ENCODE results near the gene SLC6A18. TPM values are rescaled to one million over a fixed set of nuclear protein-coding genes. Genes with fewer than 3 reads are reported as not detected.
"Not testable (repeated sequence)": the region's sequence is repeated elsewhere in the genome, so short reads cannot be mapped to it uniquely, and the experiment has no call there.

SLC6A18 gene
- total RNA-seq, 1 donor from 2014 or later: not detected

DNA sequence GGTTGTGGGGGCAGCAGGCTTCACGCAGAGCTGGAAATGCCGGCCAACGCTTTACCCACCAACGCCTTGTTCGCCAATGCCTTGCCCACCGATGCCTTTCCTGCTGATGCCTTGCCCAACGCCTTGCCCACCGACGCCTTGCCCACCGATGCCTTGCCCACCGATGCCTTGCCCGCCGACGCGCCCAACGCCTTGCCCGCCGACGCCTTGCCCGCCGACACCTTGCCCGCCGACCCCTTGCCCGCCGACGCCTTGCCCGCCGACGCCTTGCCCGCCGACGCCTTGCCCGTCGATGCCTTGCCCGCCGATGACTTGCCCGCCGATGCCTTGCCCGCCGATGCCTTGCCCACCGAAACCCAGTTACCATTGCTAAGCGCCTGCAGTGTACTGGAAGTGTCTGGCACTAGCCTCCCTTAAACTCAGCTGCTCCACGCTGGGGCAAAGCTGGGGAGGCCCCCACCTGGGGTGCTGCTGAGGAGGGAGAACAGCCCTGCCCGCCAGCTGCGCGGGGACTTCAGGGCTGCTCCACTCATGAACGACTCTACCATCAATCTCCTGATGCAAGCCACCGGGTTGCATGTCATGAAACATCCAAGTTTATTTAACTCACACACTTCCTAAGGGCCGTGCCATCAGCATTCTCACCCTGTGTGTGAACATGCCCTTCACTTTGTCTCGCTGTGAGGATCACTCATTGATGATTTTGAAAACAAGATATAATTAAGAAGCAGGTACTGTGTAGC lies 1.8 kb downstream of the SLC6A18 start:
- intact Hi-C loops (cut with DNase I): no loop called here

DNA sequence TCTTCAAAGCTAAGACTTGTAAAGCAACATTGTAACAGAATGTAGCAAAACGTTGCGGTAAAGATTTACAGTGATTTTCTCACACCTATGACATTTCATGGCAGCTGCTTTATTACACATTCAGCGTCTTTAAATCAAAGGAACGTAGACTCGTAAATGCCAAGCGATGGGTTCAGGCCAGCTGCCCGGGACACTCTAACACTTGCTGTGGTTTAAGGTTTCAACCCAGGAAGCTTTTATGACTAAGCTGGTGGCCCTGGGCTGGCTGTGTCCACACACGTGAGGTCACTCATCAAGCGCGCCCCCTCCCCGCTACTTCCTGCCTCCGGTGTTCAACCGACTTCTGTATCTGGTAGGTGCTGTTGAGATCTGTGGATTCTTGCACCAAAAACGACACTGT lies 2.5 kb downstream of the SLC6A18 start:
- DNase-seq (ENCODE audit: low spot score): no peak
- intact Hi-C loops (cut with DNase I): no loop called here

More for the DNA sequence above, 1.8 kb downstream of the SLC6A18 start:
- no peak for DNase-seq (ENCODE audit: low spot score)

DNA sequence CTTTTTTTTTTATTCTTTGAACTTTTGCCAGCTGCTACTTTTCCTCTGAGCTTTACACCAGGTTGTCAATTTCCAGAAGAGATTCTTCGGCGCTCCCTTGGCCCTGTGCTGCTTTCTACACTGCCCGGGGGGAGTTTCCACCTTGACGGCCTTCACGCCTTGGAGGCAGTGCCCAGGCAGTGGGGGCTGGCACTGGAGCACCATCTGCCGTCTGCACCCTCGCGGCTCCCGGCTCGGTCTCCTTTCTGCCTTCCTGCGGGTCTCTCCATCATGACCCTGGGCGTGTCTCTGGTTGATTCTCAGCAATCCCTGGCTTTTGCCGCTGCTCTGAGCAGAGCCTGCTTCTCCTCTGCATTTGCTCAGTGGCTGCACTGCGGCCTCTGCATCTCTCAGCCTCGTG lies 2.9 kb downstream of the SLC6A18 start:
- intact Hi-C loops (cut with DNase I): no loop called here
- DNase-seq (ENCODE audit: low spot score): no peak

DNA sequence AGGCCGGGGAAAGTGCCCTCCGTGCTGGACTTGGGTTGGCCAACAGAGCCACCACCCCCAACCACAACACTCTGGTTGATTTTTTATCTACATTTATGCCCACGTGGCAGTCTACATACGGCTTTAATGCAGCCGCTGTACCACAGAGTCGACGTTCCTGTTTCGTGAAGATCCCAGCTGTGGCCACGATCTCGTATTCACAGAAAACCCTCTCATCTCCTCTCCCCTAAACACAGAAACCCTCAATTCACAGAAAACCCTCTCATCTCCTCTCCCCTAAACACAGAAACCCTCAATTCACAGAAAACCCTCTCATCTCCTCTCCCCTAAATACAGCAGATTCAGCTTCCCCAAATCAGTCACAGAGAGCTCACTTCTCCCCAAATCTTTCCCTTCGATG lies 3.8 kb downstream of the SLC6A18 start:
- DNase-seq (ENCODE audit: low spot score); intact Hi-C loops (cut with DNase I): not testable (repeated sequence)

DNA sequence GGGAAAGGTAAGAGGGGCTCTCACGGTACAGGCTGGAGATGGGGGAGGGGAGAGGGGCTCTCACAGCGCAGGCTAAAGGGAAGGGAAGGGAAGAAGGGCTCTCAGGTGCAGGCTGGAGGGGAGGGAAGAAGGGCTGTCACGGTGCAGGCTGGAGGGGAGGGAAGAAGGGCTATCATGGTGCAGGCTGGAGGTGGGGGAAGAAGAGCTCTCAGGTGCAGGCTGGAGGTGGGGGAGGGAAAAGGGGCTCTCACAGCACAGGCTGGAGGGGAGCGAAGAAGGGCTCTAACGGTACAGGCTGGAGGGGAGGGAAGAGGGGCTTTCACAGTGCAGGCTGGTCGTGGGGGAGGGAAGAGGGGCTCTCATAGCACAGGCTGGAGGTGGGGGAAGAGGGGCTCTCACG lies 4.6 kb downstream of the SLC6A18 start:
- no peak for DNase-seq (ENCODE audit: low spot score)
- intact Hi-C loops (cut with DNase I): no loop called here

DNA sequence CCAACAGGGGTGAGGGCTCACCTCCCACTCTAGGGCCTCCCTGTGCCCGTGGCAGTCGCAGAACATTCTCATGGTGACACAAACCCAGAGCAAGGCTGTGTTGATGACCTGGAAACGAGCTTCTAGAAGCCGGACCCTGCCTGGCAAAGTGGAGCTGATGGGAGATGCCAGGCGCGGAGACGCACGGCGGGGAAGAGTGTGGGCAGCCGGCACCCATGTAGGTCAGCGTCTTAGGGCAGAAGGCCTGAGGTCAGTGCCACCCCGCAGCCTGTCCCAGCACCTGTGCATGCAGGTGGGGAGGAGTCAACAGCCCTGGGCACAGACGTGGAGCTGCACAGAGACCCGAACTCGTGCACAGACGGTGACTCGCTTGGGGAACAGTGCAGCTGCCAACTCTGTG lies 5.4 kb downstream of the SLC6A18 start:
- intact Hi-C loops (cut with DNase I): no loop called here
- DNase-seq (ENCODE audit: low spot score): no peak

DNA sequence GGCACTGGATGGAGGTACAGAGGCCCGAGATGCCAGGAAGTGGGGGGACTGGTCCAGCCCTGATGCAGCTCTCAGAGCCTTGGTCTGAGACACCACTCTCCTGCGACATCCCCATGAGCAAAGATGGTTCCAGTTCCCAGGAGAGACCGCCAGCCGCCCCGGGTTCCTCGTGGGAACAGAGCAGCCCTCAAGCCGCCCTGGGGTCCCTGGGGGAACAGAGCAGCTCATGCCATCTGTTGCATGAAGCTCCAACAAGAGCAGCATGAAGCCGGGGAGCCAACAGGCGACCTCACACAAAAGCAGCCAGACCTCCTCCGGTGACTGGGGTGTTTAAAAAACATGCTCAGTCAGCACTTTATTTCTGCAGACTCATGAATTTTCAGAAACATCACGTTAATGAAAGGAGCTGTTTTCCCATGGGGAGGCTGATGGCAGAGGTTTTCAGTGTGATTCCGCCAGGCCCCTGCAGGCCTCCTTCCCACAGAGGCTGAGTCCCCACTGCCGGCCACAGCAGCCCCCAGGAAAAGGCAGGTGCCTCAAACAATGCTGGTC lies 6.2 kb downstream of the SLC6A18 start:
- intact Hi-C loops (cut with DNase I): no loop called here
- DNase-seq (ENCODE audit: low spot score): no peak

DNA sequence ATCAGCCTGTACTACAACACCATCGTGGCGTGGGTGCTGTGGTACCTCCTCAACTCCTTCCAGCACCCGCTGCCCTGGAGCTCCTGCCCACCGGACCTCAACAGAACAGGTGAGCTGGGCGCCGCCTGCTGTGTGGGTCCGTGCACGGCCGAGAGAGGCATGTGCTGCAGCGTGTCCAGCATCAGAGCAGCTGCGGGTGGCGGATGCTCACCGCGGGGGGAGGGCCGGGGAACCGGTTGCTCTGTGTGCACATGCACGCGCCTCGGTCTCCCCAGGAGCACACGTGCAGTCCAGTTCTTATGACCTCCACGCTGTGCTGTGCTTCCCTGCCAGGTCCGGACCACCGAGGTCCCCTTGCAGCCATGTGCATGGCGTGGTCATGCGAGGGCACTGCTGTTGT lies 7.6 kb downstream of the SLC6A18 start:
- intact Hi-C loops (cut with DNase I): no loop called here
- no peak for DNase-seq (ENCODE audit: low spot score)

DNA sequence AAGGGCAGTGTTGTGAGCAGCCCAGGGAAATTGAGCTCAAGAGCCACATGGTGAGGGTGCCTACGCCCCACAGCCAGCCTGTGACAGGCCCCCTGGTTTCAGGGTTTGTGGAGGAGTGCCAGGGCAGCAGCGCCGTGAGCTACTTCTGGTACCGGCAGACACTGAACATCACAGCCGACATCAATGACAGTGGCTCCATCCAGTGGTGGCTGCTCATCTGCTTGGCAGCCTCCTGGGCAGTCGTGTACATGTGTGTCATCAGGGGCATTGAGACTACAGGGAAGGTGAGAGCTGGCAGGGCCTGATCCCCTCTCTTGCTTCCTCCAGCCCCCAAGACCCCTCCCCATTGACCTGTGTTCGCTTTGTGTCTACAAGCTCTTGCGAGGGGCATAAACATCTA lies 10.2 kb downstream of the SLC6A18 start:
- intact Hi-C loops (cut with DNase I): no loop called here
- DNase-seq (ENCODE audit: low spot score): no peak

DNA sequence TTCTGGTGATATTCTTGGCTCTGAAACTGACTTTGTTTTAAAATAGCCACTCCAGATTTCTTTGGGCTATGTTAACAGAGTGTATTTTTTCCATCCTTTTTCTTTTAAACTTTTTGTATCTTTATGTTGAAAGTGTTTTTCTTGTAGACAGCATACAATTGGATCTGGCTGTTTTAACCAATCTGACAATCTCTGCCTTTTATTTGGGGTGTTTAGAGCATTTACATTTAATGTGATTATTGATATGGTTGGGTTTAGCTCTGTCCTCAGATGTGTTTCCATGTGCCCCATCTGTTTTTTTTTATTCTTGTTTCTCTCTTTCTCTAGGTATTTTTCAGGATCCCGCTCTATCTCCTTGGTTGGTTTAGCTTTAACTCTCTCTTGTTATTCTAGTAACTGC lies 10.7 kb downstream of the SLC6A18 start:
- no peak for DNase-seq (ENCODE audit: low spot score)
- intact Hi-C loops (cut with DNase I): no loop called here

DNA sequence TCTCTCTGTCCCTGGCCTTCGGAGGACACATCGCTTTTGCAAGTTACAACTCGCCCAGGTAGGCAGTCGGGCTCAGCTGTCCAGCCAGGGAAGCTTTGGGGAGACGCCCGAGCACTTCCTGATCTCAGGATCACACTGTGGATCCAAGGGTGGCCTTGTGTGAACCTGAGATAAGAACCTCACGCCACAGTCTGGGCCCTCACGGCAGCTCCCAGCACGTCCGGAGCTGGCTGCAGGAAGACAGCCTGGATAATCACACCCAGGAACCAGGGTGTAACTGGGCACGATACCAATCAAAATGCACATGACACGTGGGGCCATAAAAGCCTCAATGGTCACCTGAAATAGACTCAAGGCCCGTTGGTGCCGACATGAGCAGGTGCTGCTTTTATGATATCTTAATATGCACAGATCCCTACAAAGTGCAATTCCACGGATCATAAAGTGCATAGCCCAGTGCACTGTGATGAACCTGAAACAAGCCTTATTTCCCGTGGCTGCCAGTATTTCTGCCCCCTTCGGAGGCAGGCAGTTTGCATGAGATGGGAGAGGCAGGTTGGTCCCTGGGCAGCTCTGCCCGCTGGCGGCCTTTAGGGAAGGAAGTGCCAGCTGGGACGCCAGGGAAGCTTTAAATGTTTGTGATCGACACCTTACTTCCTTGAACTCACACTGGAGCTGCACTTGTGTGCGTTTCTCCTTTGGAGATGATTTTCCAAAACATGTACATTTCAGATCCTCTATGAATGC lies 14.5 kb downstream of the SLC6A18 start:
- intact Hi-C loops (cut with DNase I): no loop called here
- no peak for DNase-seq (ENCODE audit: low spot score)

DNA sequence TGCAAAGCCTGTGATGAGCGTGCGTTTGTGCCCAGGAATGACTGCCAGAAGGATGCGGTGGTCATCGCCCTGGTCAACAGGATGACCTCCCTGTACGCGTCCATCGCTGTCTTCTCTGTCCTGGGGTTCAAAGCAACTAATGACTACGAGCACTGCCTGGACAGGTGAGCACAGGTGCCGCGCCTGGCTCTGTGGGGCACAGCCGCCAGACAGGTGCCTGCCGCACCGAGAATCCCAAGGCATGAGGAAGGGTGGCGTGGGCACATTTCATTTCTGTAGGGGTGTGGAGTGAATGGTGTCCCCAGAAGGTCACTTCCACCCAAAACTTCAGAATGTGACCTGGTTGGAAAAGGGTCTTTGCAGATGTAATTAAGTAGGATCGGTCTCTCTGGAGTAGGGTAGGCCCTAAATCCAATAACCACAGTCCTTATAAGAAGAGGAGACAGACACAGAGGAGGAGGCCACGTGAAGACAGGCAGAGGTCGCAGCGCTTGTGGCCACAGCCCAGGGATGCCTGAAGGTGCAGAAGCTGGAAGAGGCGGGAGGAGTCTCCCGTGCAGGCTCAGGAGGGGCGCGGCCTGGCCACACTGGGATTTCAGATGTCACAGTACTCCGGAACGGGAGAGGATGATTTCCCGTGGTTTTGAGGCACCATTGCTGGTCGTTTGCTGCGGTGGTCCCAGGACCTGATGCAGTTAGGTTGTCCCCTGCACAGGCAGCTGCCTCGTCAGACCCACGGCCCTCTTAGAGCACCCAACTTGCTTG lies 15.5 kb downstream of the SLC6A18 start:
- no peak for DNase-seq (ENCODE audit: low spot score)
- intact Hi-C loops (cut with DNase I): no loop called here

DNA sequence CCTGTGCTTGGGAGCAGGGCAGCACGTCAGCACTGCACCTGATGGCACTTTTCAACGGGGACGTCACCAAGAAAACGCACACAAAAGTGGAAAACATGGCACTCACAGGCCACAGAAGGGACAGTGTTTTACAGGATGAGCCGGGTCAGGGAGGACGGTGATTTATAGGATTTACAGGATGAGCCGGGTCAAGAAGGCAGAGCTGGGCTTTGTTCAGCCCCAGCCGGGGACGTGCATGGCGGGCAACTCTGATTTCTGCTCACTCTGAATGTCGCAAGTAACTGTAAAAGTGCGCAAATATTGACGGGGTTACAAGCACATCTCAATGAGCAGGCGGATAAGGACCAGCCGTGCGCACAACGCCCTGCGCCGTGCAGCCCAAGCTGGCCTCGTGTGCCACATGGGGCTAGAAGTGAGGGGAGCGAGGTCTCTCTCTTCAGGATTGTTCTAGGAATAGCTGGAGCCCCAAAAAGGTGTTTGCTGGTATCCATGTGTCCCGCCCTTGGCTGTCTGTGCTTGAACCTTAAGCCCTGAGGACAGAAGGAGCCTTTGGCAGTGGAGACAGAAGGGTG lies 16.4 kb downstream of the SLC6A18 start:
- intact Hi-C loops (cut with DNase I): no loop called here
- no peak for DNase-seq (ENCODE audit: low spot score)

DNA sequence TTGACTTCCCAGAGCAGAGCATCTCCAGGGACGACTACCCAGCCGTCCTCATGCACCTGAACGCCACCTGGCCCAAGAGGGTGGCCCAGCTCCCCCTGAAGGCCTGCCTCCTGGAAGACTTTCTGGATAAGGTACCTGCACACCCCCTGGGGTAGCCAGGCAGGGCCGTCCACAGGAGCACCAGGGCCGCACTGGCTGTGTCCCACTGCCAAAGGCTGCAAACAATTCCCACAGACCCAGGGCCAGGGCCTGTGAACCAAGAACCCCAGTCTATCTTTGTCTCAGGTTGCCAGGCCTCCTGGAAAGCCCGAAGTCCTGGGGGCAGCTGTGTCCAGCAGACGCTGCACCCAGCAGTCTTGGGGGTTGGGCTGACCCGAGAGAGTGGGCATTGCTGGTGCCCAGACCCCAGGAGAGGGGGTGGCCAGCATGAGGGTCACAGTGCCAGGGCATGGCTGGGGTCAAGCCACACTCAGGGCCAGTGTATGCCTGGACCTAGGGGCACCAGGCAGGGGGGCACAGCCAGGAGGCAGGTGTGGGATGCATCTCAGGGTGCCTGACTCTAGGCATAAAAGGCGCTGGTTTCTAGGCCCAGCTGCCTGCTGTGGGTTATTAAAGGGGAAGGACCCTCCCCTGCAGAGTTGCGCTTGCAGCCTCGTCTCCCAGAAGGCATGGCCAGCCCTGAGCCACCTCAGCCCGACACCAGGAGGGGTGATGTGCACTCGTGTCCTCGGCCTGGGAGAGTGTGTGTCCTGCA lies 17.7 kb downstream of the SLC6A18 start:
- DNase-seq (ENCODE audit: low spot score): no peak
- intact Hi-C loops (cut with DNase I): no loop called here

DNA sequence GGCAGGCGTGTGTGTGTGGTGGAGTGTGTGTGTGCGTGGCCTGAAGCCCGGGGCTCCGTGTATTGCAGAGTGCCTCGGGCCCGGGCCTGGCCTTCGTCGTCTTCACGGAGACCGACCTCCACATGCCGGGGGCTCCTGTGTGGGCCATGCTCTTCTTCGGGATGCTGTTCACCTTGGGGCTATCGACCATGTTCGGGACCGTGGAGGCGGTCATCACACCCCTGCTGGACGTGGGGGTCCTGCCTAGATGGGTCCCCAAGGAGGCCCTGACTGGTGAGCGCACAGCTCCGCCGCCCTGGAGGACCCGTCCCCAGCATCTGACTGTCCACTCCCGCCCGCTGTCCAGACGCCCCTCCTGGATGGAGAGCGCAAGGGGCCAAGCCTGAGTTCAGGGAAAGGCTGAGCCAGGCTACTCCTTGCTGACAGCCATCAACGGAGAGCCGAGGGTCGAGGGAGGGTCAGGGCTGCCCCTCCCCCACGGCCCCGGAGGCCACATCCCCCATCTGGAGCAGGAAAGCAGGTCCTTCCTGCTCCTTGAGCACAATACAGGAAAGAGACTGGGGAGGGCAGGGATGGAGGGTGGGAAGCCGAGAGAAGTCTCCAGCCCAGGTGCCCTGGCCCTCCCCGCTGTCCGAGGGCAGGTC lies 18.4 kb downstream of the SLC6A18 start:
- DNase-seq (ENCODE audit: low spot score): no peak
- intact Hi-C loops (cut with DNase I): no loop called here

DNA sequence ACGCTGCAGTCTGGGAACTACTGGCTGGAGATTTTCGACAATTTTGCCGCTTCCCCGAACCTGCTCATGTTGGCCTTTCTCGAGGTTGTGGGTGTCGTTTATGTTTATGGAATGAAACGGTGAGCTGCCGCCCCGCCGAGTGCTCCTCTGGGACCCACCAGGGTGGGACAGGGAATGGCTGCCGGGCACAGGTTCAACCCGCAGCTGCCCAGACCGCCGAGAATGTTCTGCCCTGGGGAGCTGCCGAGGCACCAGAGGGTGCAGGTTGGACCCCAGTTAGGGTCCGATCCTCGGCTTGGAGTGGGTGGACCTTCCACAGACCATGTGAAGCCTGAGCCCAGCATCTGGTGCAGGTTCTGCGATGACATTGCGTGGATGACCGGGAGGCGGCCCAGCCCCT lies 19.1 kb downstream of the SLC6A18 start:
- intact Hi-C loops (cut with DNase I): no loop called here
- DNase-seq (ENCODE audit: low spot score): no peak

DNA sequence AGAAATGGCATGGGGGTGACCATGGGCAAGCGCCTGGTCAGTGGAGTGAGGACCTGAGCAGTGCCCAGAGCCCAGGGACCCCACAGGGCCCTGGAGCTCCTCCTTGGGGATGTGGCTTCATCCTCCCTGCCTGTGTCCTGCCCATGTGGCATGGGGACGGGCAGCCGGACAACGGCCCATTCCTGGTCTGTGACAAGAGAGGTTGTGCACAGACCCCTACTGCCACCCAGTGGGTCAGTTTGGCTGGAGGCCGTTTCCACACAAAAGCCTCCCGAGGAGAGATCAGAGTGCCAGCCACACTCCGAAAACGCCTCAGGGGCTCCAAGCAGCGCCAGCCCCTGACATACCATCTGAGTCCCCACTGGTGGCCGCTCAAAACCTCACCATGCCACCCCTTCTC lies 19.8 kb downstream of the SLC6A18 start:
- intact Hi-C loops (cut with DNase I): no loop called here

DNA sequence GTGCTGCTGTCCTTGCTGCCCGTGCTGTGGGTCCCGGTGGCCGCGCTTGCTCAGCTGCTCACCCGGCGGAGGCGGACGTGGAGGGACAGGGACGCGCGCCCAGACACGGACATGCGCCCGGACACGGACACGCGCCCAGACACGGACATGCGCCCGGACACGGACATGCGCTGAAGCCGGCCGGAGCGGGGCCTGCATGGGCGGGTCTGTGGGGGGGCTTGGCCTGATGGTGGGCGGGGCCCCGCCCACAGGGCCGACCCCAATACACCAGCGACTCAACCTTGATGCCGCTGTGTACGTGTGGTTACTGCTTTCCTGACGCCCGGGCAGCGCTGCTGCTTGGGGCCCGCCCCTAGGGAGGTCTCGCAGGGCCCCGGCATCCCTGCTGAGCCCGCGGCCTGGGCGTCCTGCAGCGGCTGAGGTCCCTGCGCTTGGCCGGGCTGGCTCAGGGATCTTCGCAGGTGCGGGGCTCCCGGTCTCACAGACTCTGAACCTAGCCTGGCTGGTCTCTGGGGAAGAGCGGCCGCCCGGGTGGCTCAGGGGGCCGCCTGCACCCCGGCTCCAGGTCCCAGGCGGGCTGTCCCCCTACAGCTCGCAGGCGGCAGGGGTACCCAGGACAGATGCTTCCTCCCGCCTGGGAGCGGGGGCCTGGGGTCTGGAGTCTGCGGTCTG lies 20.9 kb downstream of the SLC6A18 start:
- intact Hi-C loops (cut with DNase I): no loop called here
- no peak for DNase-seq (ENCODE audit: low spot score)

More for the DNA sequence above, 19.8 kb downstream of the SLC6A18 start:
- no peak for DNase-seq (ENCODE audit: low spot score)

Measured in cardiac septum (tissue), 1 donor.